Measurements from ENCODE around the gene GLYR1.

DNA sequence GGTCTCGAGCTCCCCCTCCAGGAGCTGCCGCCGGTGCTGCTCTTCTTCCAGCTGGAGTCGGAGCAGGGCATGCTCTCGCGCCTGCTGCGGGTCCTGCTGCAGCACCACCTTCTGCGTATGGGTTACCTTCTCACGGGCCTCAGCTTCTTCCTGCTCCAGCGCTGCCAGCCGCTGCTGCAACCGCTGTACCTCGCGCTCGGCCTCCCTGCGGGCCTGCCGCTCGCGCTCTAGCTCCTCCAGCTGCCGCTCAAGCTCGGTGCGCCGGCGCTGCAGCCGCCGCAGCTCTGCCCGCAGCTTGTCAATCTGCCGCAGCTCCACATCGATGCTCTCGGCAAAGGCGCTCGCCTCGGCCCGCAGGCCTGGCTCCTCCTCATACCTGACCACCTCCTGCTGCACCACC lies 37.1 kb upstream of the GLYR1 start:
- TF ChIP-seq CTCF (IDR thresholded peaks at IDR 0.05) (no peak), POLR2AphosphoS5 (IDR thresholded peaks at IDR 0.05) (no peak), POLR2A (IDR thresholded peaks at IDR 0.05) (no peak)

Measured in gastroesophageal sphincter (tissue), 3 donors.